Natural killer cell (primary cell): ENCODE results near the gene C9orf153. TPM values are rescaled to one million over a fixed set of nuclear protein-coding genes. Genes with fewer than 3 reads are reported as not detected.

Source experiments
- ATAC-seq, 3 donors: fragments of 150-1000 bp in 2 of 3; fragments of 200-7000 bp in 1 of 3; cut with Tn5 transposase; 1 replicate in 1 of 3; 2 replicates in 2 of 3; pipeline ENCODE4 v1.10.0; 2021; ENCODE audit warnings: mild to moderate bottlenecking in 2 of 3, moderate library complexity in 2 of 3
- DNase-seq, 2 donors: peaks; one replicate each; pipeline versions ENCODE4 v3.0.0 to v3.0.0-alpha.2; 2013 to 2021; ENCODE audit warnings: mixed read lengths in 1 of 2
- H3K27ac ChIP-seq: one replicate; pipeline ENCODE4 v1.5.1; 2013; ENCODE audit warnings: mild to moderate bottlenecking, low read length
- H3K27me3 ChIP-seq: one replicate; pipeline ENCODE4 v1.6.1; 2013; ENCODE audit warnings: low read length; ENCODE audit not compliant: control insufficient read depth, insufficient read depth
- H3K36me3 ChIP-seq: one replicate; pipeline ENCODE4 v1.6.1; 2013; ENCODE audit warnings: low read length; ENCODE audit not compliant: control insufficient read depth, insufficient read depth
- H3K4me1 ChIP-seq: one replicate; pipeline ENCODE4 v1.6.1; 2013; ENCODE audit warnings: low read length; ENCODE audit not compliant: control insufficient read depth, insufficient read depth
- H3K4me3 ChIP-seq: one replicate; pipeline ENCODE4 v1.5.1; 2013; ENCODE audit warnings: low read length
- H3K9me3 ChIP-seq: one replicate; pipeline ENCODE4 v1.6.1; 2013; ENCODE audit warnings: low read length; ENCODE audit not compliant: control insufficient read depth, insufficient read depth
- H3K27ac Mint-ChIP-seq, 2 donors: one replicate each; pipeline ENCODE4 v1.8.0; 2022; ENCODE audit warnings: mild to moderate bottlenecking in 2 of 2, mixed read lengths in 2 of 2, moderate library complexity in 1 of 2
- H3K27me3 Mint-ChIP-seq, 2 donors: one replicate each; pipeline ENCODE4 v1.8.0; 2022; ENCODE audit warnings: low read depth in 2 of 2, mixed read lengths in 2 of 2
- H3K36me3 Mint-ChIP-seq: one replicate; pipeline ENCODE4 v1.8.0; 2022; ENCODE audit warnings: mixed read lengths
- H3K4me1 Mint-ChIP-seq, 2 donors: one replicate each; pipeline ENCODE4 v1.8.0; 2022; ENCODE audit warnings: mixed read lengths in 2 of 2
- H3K4me3 Mint-ChIP-seq: one replicate; pipeline ENCODE4 v1.8.0; 2022; ENCODE audit warnings: mild to moderate bottlenecking, moderate library complexity, mixed read lengths
- H3K9me3 Mint-ChIP-seq, 2 donors: one replicate each; pipeline ENCODE4 v1.8.0; 2022; ENCODE audit warnings: mixed read lengths in 2 of 2
- CTCF ChIP-seq: fragments of 200-600 bp; IDR thresholded peaks from one replicate; pipeline ENCODE4 v1.8.0; 2022; ENCODE audit warnings: antibody characterized with exemption
- WGBS: methylation state at CpG from one replicate; pipeline ENCODE4 v1.1.7; 2013; ENCODE audit warnings: missing lambda C conversion rate; ENCODE audit not compliant: insufficient coverage; 5-methylcytosine and 5-hydroxymethylcytosine counted together
- intact Hi-C: fragments of 100-400 bp; cut with micrococcal nuclease; formaldehyde crosslinking; loops from one replicate; pipeline ENCODE4 v1.14.2; 2022
- total RNA-seq, 4 donors: library from RNA; stranded (reverse); fragments of 120-200 nt in 1 of 4; gene quantifications; one replicate each; pipeline versions ENCODE4 v1.2.3 to v1.2.4, GENCODE V29; 2013 to 2022

The C9orf153 gene
- total RNA-seq, 3 donors from 2014 or later (not counting 1 experiment from before 2014, with no cell fraction given) = 0.28 to 0.63 TPM; not detected in 1

- H3K27ac Mint-ChIP-seq = no peak overlapping the region
- ATAC-seq = no peak
- DNase-seq = no peak
Observed at GRCh38 chr9:86181379-86182315, 77.8 kb downstream of the C9orf153 start.

GRCh38 chr9:86178503-86178902 lies 81.0 kb downstream of the C9orf153 start:
- no peak for DNase-seq
- Mint-ChIP-seq H3K4me1 (no peaks in the 10 kb centered on the region), H3K4me3 (no peak overlapping the region), H3K27ac (no peak overlapping the region), H3K36me3 (no peaks in the 10 kb centered on the region), H3K27me3 (peaks cover 0 to 11% of the 10 kb centered on the region in 2 donors), H3K9me3 (no peaks in the 10 kb centered on the region)
- no peaks in the 10 kb centered on the region for H3K27me3 ChIP-seq
- no peaks in the 10 kb centered on the region for H3K36me3 ChIP-seq
- WGBS = 96% methylated on average over 5 of the region's 5 CpGs
- no peaks in the 10 kb centered on the region for H3K4me1 ChIP-seq
- no peak overlapping the region for H3K27ac ChIP-seq
- ATAC-seq = no peak
- no peak overlapping the region for H3K4me3 ChIP-seq
- no peaks in the 10 kb centered on the region for H3K9me3 ChIP-seq
- intact Hi-C loops = no loop called here
- TF ChIP-seq CTCF = no peak

More at GRCh38 chr9:86181379-86182315, 77.8 kb downstream of the C9orf153 start:
- Histone ChIP-seq H3K27me3 (no peaks in the 10 kb centered on the region), H3K4me1 (no peaks in the 10 kb centered on the region), H3K4me3 (no peak overlapping the region), H3K9me3 (no peaks in the 10 kb centered on the region), H3K27ac (no peak overlapping the region), H3K36me3 (no peaks in the 10 kb centered on the region)
- intact Hi-C loops = no loop called here
- peaks cover 17 to 29% of the 10 kb centered on the region in 2 donors for H3K27me3 Mint-ChIP-seq
- no peak overlapping the region for H3K4me3 Mint-ChIP-seq
- no peaks in the 10 kb centered on the region for H3K4me1 Mint-ChIP-seq
- no peaks in the 10 kb centered on the region for H3K9me3 Mint-ChIP-seq
- WGBS = no CpG with 5 or more reads among the region's 3 CpGs
- H3K36me3 Mint-ChIP-seq = no peaks in the 10 kb centered on the region
- TF ChIP-seq CTCF = no peak

GRCh38 chr9:86177995-86178394 lies 81.5 kb downstream of the C9orf153 start:
- H3K27ac Mint-ChIP-seq = no peak overlapping the region
- no peak for ATAC-seq
- no peak overlapping the region for H3K4me3 ChIP-seq
- no peaks in the 10 kb centered on the region for H3K9me3 Mint-ChIP-seq
- H3K9me3 ChIP-seq = no peaks in the 10 kb centered on the region
- H3K27me3 ChIP-seq = no peaks in the 10 kb centered on the region
- intact Hi-C loops = no loop called here
- H3K4me3 Mint-ChIP-seq = no peak overlapping the region
- no peak overlapping the region for H3K27ac ChIP-seq
- peaks cover 0 to 14% of the 10 kb centered on the region in 2 donors for H3K27me3 Mint-ChIP-seq
- no peaks in the 10 kb centered on the region for H3K36me3 Mint-ChIP-seq
- no peak for TF ChIP-seq CTCF
- H3K36me3 ChIP-seq = no peaks in the 10 kb centered on the region
- no peaks in the 10 kb centered on the region for H3K4me1 ChIP-seq
- no CpG with 5 or more reads among the region's 1 CpG for WGBS
- no peaks in the 10 kb centered on the region for H3K4me1 Mint-ChIP-seq
- no peak for DNase-seq
